Tibial nerve (tissue), 4 donors: ENCODE measurements around the gene GPR15LG. TPM values are rescaled to one million over a fixed set of nuclear protein-coding genes. Genes with fewer than 3 reads are reported as not detected.
A peak's percentile ranks its signal among the peaks of the same experiment; 100 is the strongest.

Source experiments
- DNase-seq, 2 donors: peaks; one replicate each; pipeline ENCODE4 v3.0.0-alpha.2; 2019; ENCODE audit warnings: low spot score in 2 of 2
- H3K27ac ChIP-seq, 4 donors: fragments of 200-600 bp; sonication (generic) in 3 of 4; one replicate each; pipeline ENCODE4 v1.5.1; 2017 to 2019; ENCODE audit warnings: mild to moderate bottlenecking in 1 of 4
- H3K27me3 ChIP-seq, 2 donors: fragments of 200-600 bp; sonication (generic) in 1 of 2; one replicate each; pipeline versions ENCODE4 v1.5.1 to v1.6.0; 2017 to 2019
- H3K36me3 ChIP-seq, 3 donors: fragments of 200-600 bp; sonication (generic); one replicate each; pipeline ENCODE4 v1.5.1; 2018 to 2019
- H3K4me1 ChIP-seq, 4 donors: fragments of 200-600 bp; sonication (generic) in 3 of 4; one replicate each; pipeline ENCODE4 v1.5.1; 2017 to 2019
- H3K4me3 ChIP-seq, 4 donors: fragments of 200-600 bp; sonication (generic) in 3 of 4; one replicate each; pipeline ENCODE4 v1.5.1; 2017 to 2019; ENCODE audit warnings: mild to moderate bottlenecking in 1 of 4, moderate library complexity in 1 of 4
- H3K9me3 ChIP-seq, 4 donors: fragments of 200-600 bp; sonication (generic) in 3 of 4; one replicate each; pipeline ENCODE4 v1.5.1; 2017 to 2019
- CTCF ChIP-seq, 5 experiments: fragments of 200-600 bp in 3 of 5; fragments of 450-650 bp in 2 of 5; sonication (generic) in 3 of 5; IDR thresholded peaks; one replicate each; pipeline ENCODE4 v1.5.1; 2016 to 2019; ENCODE audit warnings: antibody characterized with exemption in 5 of 5, mild to moderate bottlenecking in 3 of 5, moderate library complexity in 2 of 5
- EP300 ChIP-seq, 2 donors: sonication (generic); formaldehyde crosslinking; IDR thresholded peaks; one replicate each; pipeline ENCODE4 v1.6.1; 2017; ENCODE audit warnings: antibody characterized with exemption in 2 of 2, mild to moderate bottlenecking in 1 of 2
- POLR2A ChIP-seq, 2 donors: fragments of 450-650 bp; IDR thresholded peaks; one replicate each; pipeline ENCODE4 v1.6.1; 2017; ENCODE audit warnings: antibody characterized with exemption in 2 of 2, mild to moderate bottlenecking in 2 of 2, moderate library complexity in 2 of 2
- WGBS, 2 donors: methylation state at CpG; one replicate each; pipeline ENCODE4 v1.1.5; 2018; 5-methylcytosine and 5-hydroxymethylcytosine counted together
- total RNA-seq, 4 donors: library from RNA; depleted of rRNA; stranded (reverse); fragments of >200 nt; gene quantifications; one replicate each; pipeline ENCODE4 v1.1.0, GENCODE V29; 2016

GPR15LG gene
- total RNA-seq, 4 donors from 2014 or later, result not detected

DNA sequence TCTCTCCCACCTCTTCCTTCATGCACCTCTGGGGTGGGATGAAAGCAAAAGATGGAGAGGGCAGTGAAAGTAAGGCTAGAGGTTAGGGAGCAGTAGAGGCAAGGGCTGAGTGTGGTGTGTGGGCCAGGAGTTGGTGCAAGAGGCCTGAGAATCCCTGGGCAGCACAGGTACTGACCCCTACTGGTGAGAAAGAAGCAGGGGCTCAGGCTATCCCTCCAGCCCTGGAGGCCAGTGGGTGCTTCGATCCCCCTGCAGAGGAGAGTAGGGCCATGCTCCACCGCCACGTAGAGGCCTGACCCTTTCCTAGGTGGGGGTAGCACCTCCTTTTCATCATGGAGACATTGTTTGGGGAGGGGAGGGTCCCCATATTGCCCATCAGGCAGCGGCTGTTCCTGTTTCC is 30.5 kb downstream of the GPR15LG start:
- no peak overlapping the region for H3K4me3 ChIP-seq
- H3K27ac ChIP-seq, result no peak overlapping the region
- no peak for DNase-seq
- no peaks in the 10 kb centered on the region for H3K27me3 ChIP-seq
- WGBS, 2 donors, result 80 to 92% methylated on average over 2 to 4 of the region's 4 CpGs
- TF ChIP-seq EP300 (IDR thresholded peaks at IDR 0.05) (no peak), POLR2A (IDR thresholded peaks at IDR 0.05) (no peak), CTCF (IDR thresholded peaks at IDR 0.05) (no peak)
- no peaks in the 10 kb centered on the region for H3K36me3 ChIP-seq
- no peaks in the 10 kb centered on the region for H3K9me3 ChIP-seq
- no peaks in the 10 kb centered on the region for H3K4me1 ChIP-seq

DNA sequence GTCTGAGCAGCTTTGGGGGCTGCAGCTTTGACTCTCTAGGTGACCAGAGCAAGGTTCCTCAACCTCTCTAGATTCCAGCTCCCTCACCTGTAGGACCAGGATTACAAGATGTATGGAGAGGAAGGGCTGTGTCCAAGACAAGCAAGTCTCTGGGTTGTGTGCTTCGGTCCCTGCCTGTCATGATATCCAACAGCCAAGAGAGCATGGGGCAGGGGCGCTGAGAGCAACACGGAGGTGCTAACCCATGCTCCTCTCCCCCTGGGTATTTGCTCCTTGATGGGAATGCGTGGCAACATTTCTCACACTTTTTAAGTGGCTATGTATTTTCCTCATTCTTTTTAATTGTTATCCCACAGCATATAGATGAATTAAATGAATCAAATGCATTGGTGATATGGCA is 31.0 kb downstream of the GPR15LG start:
- no peaks in the 10 kb centered on the region for H3K27me3 ChIP-seq
- H3K36me3 ChIP-seq, result no peaks in the 10 kb centered on the region
- H3K27ac ChIP-seq, result no peak overlapping the region
- no peak for TF ChIP-seq POLR2A (IDR thresholded peaks at IDR 0.05)
- TF ChIP-seq CTCF (IDR thresholded peaks at IDR 0.05), result no peak
- no peak for TF ChIP-seq EP300 (IDR thresholded peaks at IDR 0.05)
- no peak for DNase-seq
- H3K9me3 ChIP-seq, result no peaks in the 10 kb centered on the region
- H3K4me3 ChIP-seq, result no peak overlapping the region
- no peaks in the 10 kb centered on the region for H3K4me1 ChIP-seq
- WGBS, 2 donors, result 82 to 91% methylated on average over 4 of the region's 4 CpGs

GRCh38 chr10:84205049-84205852 is 31.6 kb downstream of the GPR15LG start:
- no peaks in the 10 kb centered on the region for H3K27me3 ChIP-seq
- no peak for DNase-seq
- H3K27ac ChIP-seq, result no peak overlapping the region
- no peaks in the 10 kb centered on the region for H3K9me3 ChIP-seq
- H3K4me1 ChIP-seq, result no peaks in the 10 kb centered on the region
- 34 to 35% methylated on average over 8 of the region's 8 CpGs for WGBS, 2 donors
- H3K36me3 ChIP-seq, result no peaks in the 10 kb centered on the region
- TF ChIP-seq EP300 (IDR thresholded peaks at IDR 0.05) (no peak), CTCF (IDR thresholded peaks at IDR 0.05) (peak in 4 of 5 experiments; percentile 30 to 48 (median 40))
- H3K4me3 ChIP-seq, result no peak overlapping the region

DNA sequence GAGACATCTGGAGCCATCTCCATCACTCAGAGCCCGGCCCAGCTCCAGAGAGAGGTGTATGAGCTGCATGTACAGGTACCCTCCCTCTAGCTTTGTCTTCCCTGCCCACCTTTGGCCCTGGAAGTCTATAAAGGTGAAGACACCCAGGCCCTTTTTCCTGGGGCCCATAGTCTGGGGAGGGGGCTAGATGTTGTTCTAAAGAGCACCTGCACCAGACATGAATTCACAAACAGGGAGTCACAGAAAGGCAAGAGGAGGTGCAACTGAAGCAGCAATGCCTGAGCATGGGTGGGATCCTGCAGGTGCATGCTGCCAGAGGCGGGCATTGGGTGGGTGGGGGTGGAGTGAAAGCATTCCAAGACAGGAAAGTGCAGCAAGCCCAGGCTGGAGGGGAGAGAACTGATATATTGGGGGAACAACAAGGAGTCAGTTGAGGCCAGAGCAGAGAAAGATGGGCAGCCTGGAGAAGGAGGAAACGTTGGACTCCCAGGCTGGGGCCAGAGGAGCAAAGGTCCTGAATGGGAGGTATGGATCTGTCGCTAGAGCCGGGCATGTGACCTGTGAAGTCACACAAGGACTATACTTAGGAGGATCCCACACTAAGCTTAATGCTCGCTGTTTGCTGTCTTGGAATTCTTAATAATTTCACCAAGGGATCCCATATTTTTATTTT is 32.4 kb downstream of the GPR15LG start:
- DNase-seq, result no peak
- TF ChIP-seq POLR2A (IDR thresholded peaks at IDR 0.05) (no peak), EP300 (IDR thresholded peaks at IDR 0.05) (no peak), CTCF (IDR thresholded peaks at IDR 0.05) (peak in 1 of 5 experiments; percentile 0)
- 69 to 71% methylated on average over 6 of the region's 6 CpGs for WGBS, 2 donors

DNA sequence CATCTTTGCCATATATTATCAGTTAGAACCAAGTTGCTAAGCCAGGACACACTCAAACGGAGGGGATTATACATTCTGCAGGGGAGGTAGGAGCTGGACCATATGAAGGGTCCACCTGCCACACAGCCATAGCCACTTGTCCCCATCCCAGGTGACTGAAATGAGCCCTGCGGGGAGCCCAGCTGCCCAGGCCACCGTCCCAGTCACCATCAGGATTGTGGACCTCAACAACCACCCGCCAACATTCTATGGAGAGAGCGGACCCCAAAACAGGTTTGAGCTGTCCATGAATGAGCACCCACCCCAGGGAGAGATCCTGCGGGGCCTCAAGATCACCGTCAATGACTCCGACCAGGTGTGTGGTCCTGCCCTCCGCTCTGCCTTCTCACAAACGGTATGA is 34.4 kb downstream of the GPR15LG start:
- DNase-seq, result no peak
- no peak overlapping the region for H3K27ac ChIP-seq
- no peak for TF ChIP-seq EP300 (IDR thresholded peaks at IDR 0.05)
- no peak for TF ChIP-seq CTCF (IDR thresholded peaks at IDR 0.05)
- no peak for TF ChIP-seq POLR2A (IDR thresholded peaks at IDR 0.05)
- H3K4me1 ChIP-seq, result no peaks in the 10 kb centered on the region
- 83 to 89% methylated on average over 6 to 9 of the region's 10 CpGs for WGBS, 2 donors
- H3K9me3 ChIP-seq, result no peaks in the 10 kb centered on the region
- H3K27me3 ChIP-seq, result no peaks in the 10 kb centered on the region
- no peak overlapping the region for H3K4me3 ChIP-seq
- H3K36me3 ChIP-seq, result no peaks in the 10 kb centered on the region

More for the DNA sequence above, 32.4 kb downstream of the GPR15LG start:
- H3K4me3 ChIP-seq, result no peak overlapping the region
- no peaks in the 10 kb centered on the region for H3K36me3 ChIP-seq
- H3K27ac ChIP-seq, result no peak overlapping the region
- H3K27me3 ChIP-seq, result no peaks in the 10 kb centered on the region
- no peaks in the 10 kb centered on the region for H3K4me1 ChIP-seq
- no peaks in the 10 kb centered on the region for H3K9me3 ChIP-seq
